GM21381 (cell line): ENCODE measurements around the gene SARDH.

Experiments
- ATAC-seq: cut with Tn5 transposase; IDR thresholded peaks from one replicate; pipeline ENCODE4 v1.9.1; 2021; ENCODE audit warnings: mild to moderate bottlenecking, moderate library complexity; ENCODE audit not compliant: unreplicated experiment

SARDH gene

DNA sequence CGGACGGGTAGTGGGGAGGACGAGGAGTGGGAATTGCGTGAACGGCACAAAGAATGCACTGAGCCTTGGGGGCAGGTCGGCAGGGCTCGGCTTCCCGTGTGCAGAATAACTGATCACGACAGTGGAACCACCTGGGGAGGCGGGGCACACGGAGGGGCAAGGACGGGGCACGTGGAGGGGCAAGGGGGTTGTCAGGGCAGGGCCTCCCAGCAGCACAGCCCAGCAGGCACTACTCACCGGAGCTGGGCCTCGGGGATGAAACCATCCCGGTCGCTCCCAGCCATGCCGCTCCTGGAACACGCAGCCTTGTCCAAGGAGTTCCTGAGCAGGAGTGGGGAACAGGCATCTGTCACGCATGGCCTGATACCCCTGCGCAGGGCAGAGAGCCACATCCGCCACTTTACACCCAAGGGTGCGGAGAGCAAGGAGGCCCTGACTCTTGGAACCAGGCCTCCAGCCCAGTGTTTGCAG is 33.4 kb downstream of the SARDH start:
- ATAC-seq = no peak

DNA sequence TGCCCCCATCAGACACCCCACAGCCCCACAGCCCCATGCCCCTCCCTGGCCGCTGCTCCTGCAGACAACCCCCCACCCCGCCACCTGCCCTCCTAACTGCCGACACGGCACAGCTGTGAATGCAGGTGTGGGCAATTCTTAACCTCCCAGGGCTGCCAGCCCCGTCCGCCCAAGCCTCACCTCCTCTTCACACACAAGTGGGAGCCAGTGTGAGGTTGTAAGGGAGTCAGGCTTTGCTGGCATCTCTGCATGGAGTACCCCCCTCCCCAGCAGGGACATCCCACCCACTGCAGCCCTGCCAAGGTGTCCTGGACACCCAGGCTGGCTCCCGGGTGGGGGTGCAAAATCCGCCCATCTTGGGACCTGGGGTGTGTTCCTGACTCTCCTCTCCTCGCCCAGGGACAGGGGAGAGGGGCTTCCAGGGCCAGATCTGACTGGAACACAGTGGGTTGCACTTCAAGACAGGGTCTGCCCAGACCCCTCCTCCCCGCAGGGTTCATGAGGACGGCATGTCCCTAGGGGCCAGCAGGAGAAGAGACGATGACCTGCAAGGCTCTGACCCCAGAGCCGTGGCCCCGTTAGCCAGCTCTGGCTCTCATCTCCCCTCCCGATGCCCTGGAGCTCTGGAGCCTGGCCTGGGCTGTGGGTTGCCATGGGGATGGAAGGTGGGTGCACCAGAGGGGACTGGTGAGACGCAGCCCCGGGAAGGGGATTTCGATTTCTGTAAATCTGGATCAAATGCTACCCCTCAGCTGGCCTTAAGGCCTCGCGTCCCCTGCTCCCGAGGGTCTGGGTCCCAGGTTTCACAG is 34.4 kb downstream of the SARDH start:
- no peak for ATAC-seq

DNA sequence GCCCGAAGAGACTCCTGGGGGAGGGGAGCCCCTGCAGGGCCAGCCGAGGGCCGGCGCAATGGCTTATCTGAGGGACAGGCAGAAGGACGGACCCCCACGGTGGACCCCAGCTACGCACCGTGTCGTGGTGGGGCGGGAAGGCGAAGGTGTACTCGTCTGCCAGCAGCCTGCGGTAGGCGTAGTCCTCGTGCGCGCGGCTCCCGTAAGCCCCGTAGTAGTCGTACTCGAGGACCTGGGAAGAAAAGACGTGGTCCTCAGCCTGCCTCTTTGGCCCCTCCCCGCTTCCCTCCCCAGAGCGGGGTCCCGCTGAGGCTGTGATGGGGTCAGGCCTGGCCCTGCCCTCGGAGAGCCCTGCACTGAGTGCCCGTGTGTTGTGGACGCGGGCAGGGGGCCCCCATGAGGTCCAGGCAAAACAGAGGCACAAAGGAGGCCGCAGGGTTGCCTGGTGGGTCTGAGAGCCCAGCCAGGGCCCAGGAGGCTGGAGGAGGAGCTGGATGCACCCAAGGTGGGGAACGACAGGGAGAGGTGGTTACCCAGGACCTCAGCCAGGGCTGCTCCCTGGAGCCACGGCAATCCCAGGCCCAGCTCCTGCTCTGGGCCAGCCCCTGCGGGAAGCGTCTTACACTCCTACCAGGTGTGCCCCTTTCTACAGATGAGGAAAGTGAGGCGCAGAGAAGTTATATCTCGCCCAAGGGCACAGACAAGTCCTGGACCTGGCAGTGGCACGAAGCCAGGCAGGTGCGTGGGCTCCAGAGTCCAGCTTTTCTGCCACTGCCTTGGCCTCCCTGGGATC is 35.2 kb downstream of the SARDH start:
- ATAC-seq = no peak

DNA sequence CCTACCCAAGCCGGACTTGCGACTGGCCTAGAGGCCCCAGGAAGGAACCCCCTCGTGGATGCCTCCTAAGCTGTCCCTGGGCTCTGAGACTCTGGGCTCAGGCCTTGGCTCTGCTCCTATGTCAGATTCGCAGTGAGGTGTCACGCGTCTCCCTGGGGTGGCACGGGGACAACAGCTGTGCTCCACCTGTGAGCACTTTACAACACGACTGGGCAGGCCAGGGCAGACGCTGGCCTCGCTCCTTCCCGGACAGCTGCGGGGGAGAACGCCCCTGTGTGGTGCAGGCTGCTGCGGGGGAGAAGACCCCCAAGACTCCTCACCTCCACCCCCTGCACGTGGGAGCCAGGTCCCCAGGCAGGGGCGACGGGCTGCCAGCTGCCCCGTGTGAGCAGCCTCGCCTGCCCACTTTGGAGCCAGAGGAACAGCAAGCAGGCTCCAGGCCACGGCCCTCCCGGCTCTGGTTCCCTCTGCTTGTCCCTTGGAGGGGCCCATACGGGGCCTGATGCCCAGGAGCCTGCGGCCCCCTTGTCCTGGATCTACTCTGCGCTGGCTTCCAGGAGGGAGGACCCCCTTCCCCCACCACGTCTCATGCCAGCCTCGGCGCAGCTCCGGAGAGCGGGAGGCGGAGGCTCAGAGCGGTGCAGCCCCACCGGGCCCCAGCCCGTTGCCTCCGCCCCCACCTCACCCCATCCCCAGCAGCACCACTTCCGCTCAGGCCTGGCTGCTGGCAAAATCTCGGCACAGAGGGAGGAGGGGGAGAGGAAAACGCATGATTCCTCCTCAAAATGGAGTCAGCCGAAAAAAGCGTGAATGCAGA is 36.0 kb downstream of the SARDH start:
- ATAC-seq = no peak

DNA sequence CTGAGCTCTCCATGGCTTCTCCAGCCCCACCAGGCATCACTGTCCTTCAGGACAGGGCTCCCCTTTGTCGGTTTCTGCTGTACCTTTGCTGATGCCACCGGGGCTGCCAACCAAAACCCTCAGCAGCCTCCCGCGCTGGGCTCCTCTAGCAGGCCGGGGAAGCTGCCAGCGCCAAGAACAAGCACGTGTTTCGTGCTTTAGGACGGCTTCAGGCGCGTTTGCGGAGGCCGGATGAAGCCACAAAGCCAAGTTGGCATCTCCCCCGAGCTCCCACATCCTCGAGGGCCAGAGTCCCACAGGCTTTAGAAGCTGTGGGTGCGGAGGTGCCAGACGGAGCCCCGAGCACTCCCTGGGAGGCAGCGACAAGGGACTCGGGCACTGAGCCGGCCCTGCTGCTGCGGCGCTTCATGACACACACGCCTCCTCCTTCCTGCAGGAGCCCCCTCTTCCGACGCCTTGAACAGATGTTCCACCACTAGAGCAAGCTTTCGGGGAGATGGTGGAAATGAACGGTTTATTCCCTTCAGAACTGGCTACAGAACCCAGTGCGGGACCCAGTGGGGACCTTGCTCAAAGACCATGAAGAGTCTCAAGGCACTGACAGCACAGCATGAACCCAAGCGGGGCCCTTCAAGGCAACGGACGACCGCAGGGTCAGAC is 36.7 kb downstream of the SARDH start:
- ATAC-seq = no peak

DNA sequence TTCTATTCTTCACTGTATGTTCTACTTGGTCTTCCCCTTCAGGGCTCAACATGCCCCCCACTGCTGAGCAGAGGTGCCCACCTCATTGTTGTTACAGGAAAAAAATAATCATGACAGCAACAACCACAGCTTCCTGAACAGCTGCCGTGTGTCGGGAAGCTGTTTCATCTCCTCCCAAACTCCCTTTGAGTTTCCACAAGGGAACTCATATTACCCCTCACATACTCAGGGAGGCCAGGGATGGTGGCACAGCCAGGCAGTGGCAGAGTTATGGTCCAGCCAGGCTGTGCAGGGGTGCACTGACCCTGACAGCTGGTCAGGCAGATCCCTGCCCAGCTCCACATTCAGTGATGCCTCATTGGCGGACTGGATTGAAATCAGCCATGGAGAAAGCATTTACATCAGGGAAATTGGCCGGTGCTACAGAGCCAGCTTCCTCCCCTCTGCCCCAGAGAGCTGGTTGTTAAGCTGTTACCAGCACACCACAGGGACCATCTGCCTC is 37.3 kb downstream of the SARDH start:
- no peak for ATAC-seq

DNA sequence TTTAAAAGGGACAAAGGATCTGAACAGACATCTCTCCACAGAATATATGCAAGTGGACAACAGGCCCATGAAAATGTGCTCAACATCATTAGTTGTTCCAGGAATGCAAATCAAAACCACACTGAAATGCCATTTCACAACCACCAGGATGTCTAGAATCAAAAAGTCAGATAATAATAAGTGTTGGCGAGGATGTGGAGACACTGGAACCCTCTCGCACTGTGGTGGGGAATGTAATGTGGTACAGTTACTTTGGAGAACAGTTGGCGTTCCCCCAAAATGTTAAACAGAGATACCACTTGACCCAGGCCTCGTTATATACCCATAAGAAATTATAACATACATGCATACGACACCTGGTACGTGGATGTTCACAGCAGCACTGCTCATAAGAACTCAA is 38.6 kb downstream of the SARDH start:
- no peak for ATAC-seq

DNA sequence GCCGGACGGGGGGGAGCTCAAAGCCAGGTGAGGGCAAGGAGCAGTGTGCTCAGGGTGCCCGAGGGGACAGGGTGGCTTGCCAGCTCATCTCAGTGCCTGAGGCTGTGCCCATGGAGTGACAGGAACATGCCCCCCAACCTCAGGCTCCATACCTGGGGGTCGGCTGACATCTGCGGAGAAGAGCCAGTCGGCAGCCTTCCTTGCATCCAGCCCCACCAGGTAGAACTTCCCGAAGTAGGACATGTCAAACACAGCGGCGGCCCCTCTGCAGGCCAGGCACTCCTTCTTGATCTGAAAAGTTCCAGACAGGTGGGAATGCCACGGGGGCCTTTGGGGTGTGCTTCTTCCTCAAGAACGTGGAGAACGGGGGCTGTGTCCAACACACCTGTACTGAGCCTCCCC is 42.1 kb downstream of the SARDH start:
- ATAC-seq = no peak

DNA sequence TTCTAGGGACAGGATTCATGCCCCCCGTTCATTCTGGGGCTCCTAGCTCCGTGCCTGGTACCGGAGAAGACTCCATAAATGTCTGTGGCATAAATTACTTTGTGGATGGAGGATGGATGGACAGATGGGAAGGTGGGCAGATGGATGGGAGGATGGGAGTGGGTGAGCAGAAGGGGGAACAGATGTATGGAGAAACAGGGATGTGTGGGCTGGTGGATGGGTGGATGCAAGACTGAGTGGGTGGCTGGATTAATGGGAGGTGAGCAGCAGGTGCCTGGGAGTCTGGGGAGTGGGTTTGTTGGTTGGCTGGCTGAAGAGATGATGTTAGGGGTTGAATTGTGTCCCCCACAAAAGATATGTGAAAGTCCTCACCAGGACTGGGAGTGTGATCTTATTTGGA is 43.5 kb downstream of the SARDH start:
- ATAC-seq = no peak

DNA sequence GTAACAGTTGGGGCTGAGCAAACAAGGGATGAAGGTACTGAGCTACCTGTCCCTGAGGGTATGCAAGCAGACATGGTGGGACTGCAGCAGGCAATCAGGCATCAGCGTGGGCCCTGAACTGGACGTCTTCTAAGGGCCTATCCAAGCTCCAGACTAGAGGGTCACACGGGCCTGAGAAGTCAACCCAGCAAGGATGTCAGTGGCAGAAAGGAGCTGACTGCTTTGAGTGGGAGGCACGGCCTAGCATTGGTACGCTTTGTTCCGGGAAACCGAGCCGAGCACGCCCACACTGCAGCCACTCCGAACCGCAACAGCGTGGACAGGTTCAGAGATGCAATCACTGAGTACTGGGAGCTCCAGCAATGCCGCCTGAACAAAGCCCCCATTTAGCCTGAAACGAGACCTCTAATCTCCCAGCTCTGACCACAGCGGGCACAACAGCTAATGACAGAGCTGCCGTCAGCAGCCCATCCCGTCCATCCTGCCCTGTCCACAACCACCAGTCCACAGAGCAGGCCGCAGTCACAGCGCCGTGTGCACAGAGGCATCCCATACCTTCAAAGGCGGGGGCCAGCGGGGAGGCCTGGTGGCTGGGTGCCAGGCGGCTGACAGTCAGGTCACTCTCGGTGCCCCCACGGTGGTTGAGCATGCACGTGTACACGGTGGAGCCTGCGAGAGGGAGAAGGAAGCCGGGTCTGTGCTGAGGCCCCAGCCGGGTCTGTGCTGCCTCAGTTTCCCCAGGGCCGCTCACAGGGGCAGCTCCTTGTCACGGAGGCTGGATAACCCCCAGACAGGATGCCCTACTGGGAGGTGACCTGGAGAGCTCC is 44.2 kb downstream of the SARDH start:
- ATAC-seq = no peak

DNA sequence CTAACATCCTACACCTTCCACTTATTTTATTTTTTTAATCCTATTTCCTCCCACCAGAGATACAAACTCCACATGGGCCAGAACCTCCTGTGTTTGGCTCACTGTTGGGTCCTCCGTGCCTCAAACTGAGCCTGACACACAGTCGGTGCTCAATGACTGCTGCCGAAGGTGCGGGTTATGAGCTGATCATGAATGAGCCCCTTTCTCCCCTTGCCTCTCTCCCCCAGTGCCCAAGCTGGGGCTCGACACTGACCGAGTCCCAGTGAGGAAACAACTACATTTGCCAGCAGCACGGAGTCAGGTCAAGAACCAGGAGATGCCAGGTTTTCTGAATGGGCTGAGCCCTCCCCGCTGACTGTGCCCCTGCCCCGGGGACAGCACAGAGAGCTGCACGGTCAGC is 45.0 kb downstream of the SARDH start:
- ATAC-seq = no peak

DNA sequence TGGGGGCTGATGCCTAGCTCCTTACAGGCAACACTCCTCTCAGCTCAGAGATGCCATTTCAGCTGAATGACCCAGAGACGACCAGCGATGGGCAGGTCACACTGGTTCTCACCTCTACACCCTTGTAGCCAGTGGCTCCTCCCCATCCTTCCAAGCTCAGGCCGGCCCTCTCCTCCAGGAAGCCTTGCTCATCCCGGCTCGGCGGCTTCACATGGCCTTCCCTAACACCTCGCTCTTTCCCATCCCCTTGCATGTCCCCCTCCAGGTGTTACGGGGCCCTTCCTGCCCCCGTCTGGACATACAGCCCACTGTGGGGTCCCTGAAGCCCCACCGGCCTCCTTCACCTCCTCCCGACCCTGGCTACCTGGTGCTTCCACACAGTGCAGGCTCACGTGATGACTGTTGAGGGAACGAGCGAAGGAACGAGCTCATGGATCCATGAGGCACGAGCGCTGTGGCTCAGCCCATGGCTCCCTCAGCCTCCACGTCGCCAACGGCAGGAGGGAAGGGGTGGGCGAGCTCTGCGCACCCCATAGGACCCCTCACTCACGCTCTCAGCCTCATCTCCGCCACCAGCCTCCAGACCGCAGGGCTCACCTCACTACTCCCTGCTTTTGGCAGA is 45.7 kb downstream of the SARDH start:
- ATAC-seq = no peak

DNA sequence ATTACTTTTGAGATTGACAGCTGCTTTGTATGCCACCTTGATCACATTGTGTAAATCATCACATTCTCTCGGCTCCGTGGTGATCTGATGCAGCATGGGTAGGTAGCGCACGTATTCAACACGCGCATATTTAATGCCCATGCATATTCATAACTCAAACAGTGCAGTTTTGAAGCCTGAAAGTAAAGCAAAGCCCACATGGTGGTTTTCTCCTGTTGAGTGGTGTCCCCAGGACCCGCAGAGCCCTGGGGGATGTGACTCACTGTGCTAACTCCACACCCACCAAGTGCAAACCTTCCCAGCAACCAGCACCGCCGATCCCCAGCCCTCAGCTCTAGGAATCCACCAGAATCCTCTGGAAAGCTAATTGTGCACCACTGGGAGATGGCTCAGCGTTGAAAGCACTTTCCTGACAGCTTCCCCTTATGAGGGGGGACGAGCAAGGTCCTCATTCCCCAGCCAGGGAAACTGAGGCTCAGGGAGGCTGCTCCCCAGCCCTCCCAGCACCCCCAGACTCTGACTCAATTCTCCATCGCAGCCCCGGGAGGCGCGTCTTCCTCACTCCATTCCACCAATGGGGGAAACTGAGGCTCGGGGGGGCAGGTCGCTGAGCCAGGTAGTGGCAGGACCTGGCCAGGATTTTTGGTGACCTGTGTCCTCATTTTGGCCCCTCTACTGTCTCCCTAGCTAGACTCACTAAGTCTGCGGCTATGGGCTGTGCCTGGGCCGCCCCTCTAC is 46.4 kb downstream of the SARDH start:
- no peak for ATAC-seq

DNA sequence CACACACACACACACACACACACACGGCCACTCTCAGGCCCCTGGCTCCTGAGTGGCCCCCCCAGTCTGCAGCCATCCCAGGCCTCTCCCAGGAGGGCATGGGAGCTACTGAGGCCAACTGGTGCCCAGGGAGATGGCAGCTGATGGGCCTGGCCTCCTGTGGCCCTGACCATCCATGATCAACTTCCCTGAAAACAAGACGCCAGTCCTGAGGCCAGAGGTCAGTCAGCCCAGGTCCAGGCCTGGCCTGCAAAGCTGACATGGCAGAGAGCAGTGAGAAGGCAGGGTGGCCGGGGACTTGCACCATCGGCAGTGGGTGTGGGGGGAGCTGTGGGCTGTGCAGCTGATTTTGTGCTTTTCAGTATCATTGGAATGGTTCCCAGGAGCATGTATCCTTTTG is 47.0 kb downstream of the SARDH start:
- no peak for ATAC-seq

DNA sequence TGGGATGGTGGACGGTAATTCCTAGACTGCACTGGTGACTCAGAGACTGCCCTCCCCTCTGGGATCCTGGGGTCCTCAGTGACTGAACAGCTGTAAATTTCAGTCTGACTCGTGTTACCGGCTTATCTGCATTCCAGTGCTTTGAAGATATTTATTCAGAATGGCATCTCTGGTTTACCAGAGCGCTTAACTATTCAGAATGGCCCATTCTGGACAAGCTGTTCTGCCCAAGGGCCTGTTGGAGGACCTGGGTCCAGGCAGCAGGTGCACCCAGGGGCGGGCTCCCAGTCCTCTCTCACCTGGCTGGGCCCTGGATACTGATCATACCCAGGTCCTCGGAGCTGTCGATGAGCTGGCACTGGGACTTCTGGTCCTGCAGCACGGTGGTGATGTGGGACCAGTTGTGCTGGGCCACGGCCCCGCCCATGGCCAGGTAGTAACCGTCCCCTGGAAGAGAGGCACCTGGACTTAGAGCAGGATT is 48.0 kb downstream of the SARDH start:
- ATAC-seq = no peak

DNA sequence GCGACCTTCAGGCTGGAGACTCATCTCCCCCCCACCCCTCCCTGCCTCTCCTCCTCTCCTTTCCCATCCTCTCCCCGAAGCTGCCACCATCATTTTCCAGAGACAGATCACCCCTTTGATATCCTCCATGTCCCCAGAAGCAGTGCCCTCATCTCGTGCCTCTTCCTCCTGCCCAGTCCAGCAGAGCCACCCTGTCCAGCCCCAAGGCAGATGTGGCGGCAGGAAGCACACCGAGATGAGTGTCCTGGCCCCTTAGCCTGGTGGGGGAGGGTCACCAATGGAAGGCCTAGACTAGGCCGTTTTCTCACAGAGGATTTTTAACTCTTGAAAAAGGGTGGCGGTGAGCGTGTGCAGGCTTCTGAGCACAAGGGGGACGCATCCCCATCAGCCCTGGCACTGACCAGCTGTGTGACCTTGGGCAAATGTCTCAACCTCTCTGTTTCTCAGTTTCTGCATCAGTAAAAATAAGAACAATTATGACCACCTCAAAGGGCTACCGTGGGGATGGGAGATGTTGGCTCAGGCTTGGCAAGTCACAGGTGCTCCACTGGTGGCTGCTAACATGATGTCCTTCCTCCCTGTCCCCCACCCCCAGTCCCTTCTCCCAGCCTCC is 48.9 kb downstream of the SARDH start:
- no peak for ATAC-seq

DNA sequence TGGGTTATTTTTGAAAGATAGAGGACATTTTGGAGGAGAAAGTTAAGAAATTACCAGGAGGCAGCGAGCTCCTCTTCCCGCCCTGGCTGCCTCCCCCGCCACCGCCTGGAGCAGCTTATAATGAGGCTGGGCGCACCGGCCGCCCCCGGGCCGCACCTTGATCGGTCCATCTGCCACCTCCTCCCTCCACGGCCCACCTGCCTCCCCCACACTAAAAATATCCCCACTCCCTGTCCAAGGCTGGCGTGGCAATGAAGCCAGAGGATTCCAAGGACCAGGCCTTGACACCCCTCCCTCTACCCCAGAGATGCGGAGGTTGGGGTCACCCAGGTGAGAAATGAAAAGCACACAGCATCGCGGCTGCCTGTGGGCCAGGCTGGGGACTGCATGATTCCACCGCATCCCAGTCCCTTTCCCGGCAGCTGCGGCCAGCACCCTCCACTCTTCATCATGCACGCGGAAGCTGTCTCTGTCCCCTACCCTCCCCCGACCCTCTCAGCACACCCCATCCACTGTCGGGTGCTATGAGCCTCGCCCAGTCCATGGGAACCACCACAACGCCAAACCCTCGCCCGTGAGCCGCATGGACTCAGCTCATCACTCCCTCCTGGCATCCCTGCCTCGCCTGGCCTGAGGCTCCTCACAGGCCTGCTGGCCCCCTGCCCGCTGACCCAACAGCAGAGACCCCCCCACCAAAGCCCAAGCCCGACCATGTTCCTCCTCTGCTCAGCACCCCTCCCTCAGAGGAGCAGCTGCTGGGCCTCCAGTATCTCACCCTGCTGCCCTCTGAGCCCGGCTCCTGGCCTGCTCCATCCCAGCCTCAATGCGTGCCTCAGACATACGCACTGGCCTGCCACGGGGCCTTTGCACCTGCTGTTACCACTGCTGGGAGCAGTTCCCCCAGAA is 50.0 kb downstream of the SARDH start:
- ATAC-seq = no peak
